Loucy (cell line): ENCODE measurements around the gene PAK5.
A peak's percentile ranks its signal among the peaks of the same experiment; 100 is the strongest.

ENCODE experiments used
- H2AFZ ChIP-seq: fragments of 200-600 bp; sonication (generic); 2 replicates; pipeline ENCODE4 v1.6.0; 2016; ENCODE audit warnings: antibody characterized with exemption, mild to moderate bottlenecking, low read length, moderate library complexity
- H3F3A ChIP-seq: fragments of 200-600 bp; 2 replicates; pipeline ENCODE4 v1.6.0; 2016; ENCODE audit warnings: antibody characterized with exemption, low read depth, mild to moderate bottlenecking
- H3K27me3 ChIP-seq: fragments of 200-600 bp; sonication (generic); 2 replicates; pipeline ENCODE4 v1.6.1; 2014; ENCODE audit warnings: low read length, mild to moderate bottlenecking; ENCODE audit not compliant: insufficient read depth, poor library complexity, severe bottlenecking
- H3K36me3 ChIP-seq: fragments of 200-600 bp; sonication (generic); 2 replicates; pipeline ENCODE4 v1.6.1; 2016; ENCODE audit warnings: low read length; ENCODE audit not compliant: insufficient read depth
- H3K4me1 ChIP-seq: fragments of 200-600 bp; sonication (generic); 2 replicates; pipeline ENCODE4 v1.5.1; 2014; ENCODE audit warnings: low read length, mild to moderate bottlenecking; ENCODE audit not compliant: insufficient read depth, poor library complexity, severe bottlenecking
- H3K4me2 ChIP-seq: fragments of 200-600 bp; sonication (generic); 2 replicates; pipeline ENCODE4 v1.6.0; 2014; ENCODE audit warnings: antibody characterized with exemption, low read length, low read depth, mild to moderate bottlenecking; ENCODE audit not compliant: poor library complexity, severe bottlenecking
- H3K4me3 ChIP-seq: fragments of 200-600 bp; sonication (generic); 2 replicates; pipeline ENCODE4 v1.5.1; 2014; ENCODE audit warnings: low read length, mild to moderate bottlenecking, mixed read lengths; ENCODE audit not compliant: poor library complexity, severe bottlenecking
- H3K79me2 ChIP-seq: fragments of 200-600 bp; sonication (generic); 2 replicates; pipeline ENCODE4 v1.6.1; 2014; ENCODE audit warnings: low read length; ENCODE audit not compliant: insufficient read depth
- H3K9ac ChIP-seq: fragments of 200-600 bp; sonication (generic); 2 replicates; pipeline ENCODE4 v1.6.0; 2014; ENCODE audit warnings: mild to moderate bottlenecking, low read depth, low read length, moderate library complexity; ENCODE audit not compliant: poor library complexity, severe bottlenecking
- H3K9me2 ChIP-seq: fragments of 200-600 bp; sonication (generic); replicated peaks from 2 replicates; pipeline ENCODE4 v1.6.1; 2016; ENCODE audit warnings: low read depth, low read length, mixed read lengths
- H3K9me3 ChIP-seq: fragments of 200-600 bp; sonication (generic); 2 replicates; pipeline ENCODE4 v1.6.1; 2014; ENCODE audit warnings: mild to moderate bottlenecking, antibody characterized with exemption, low read length, low read depth; ENCODE audit not compliant: insufficient read depth
- H4K20me1 ChIP-seq: fragments of 200-600 bp; sonication (generic); 2 replicates; pipeline ENCODE4 v1.6.0; 2014; ENCODE audit warnings: antibody characterized with exemption, low read length, mild to moderate bottlenecking; ENCODE audit not compliant: insufficient read depth, poor library complexity, severe bottlenecking
- CTCF ChIP-seq: fragments of 200-600 bp; sonication (generic); conservative IDR thresholded peaks from 2 replicates; pipeline ENCODE4 v1.5.1; 2014; ENCODE audit warnings: mild to moderate bottlenecking, antibody characterized with exemption, low read length
- EZH2phosphoT487 ChIP-seq: fragments of 200-600 bp; IDR thresholded peaks from 2 replicates; pipeline ENCODE4 v1.6.1; 2018; ENCODE audit warnings: antibody characterized with exemption, mild to moderate bottlenecking, moderate library complexity, borderline replicate concordance

The PAK5 gene

GRCh38 chr20:9616833-9617461 lies 221.9 kb downstream of the PAK5 start:
- no peak overlapping the region for H3K4me3 ChIP-seq
- H3K4me2 ChIP-seq, result no peak overlapping the region

GRCh38 chr20:9616455-9616805 lies 222.4 kb downstream of the PAK5 start:
- Histone ChIP-seq H3K4me3 (no peak overlapping the region), H3K9me2 (no peaks in the 10 kb centered on the region), H4K20me1 (no peaks in the 10 kb centered on the region), H3K79me2 (no peaks in the 10 kb centered on the region), H3K4me1 (peaks cover 10% of the 10 kb centered on the region), H3K36me3 (no peaks in the 10 kb centered on the region), H3F3A (no peaks in the 10 kb centered on the region), H3K27me3 (no peaks in the 10 kb centered on the region), H2AFZ (0 out of 2 replicates have a peak overlapping the region, but pooled peaks have one; percentile 22), H3K4me2 (peak overlapping the region; percentile 23), H3K9me3 (no peaks in the 10 kb centered on the region), H3K9ac (no peak overlapping the region)
- no peak for TF ChIP-seq EZH2phosphoT487
- TF ChIP-seq CTCF, result no peak

More at GRCh38 chr20:9616833-9617461, 221.9 kb downstream of the PAK5 start:
- Histone ChIP-seq H3K4me1 (peaks cover 10% of the 10 kb centered on the region), H3K36me3 (no peaks in the 10 kb centered on the region), H3K9ac (no peak overlapping the region), H4K20me1 (no peaks in the 10 kb centered on the region), H3K9me2 (no peaks in the 10 kb centered on the region), H2AFZ (no peak overlapping the region), H3K9me3 (no peaks in the 10 kb centered on the region), H3K79me2 (no peaks in the 10 kb centered on the region), H3F3A (no peaks in the 10 kb centered on the region), H3K27me3 (no peaks in the 10 kb centered on the region)
- TF ChIP-seq EZH2phosphoT487 (no peak), CTCF (peak; percentile 96)

- no peaks in the 10 kb centered on the region for H3K79me2 ChIP-seq
- H3K36me3 ChIP-seq, result no peaks in the 10 kb centered on the region
- no peak overlapping the region for H3K9ac ChIP-seq
- H3K9me3 ChIP-seq, result no peaks in the 10 kb centered on the region
- H3K4me3 ChIP-seq, result no peak overlapping the region
- no peaks in the 10 kb centered on the region for H3K27me3 ChIP-seq
- TF ChIP-seq EZH2phosphoT487 (no peak), CTCF (no peak)
- peak overlapping the region; percentile 23 for H3K4me2 ChIP-seq
- H3F3A ChIP-seq, result no peaks in the 10 kb centered on the region
- peak overlapping the region; percentile 22; the same call in 1 of the 2 replicates for H2AFZ ChIP-seq
- H4K20me1 ChIP-seq, result no peaks in the 10 kb centered on the region
- H3K9me2 ChIP-seq, result no peaks in the 10 kb centered on the region
- peaks cover 10% of the 10 kb centered on the region for H3K4me1 ChIP-seq
Measured at GRCh38 chr20:9615766-9616454, 223.0 kb downstream of the PAK5 start.
